ENCODE data around the gene TAGLN2. TPM values are rescaled to one million over a fixed set of nuclear protein-coding genes. Genes with fewer than 3 reads are reported as not detected.
A peak's percentile ranks its signal among the peaks of the same experiment; 100 is the strongest.

TAGLN2 gene
- total RNA-seq, 1 experiment from 2014 or later, result 66.9 TPM

GRCh38 chr1:159914252-159915018 lies 10.9 kb downstream of the TAGLN2 start (continued):
- TF ChIP-seq NR2C2 (CRISPR knock-in tag; IDR thresholded peaks at IDR 0.05) (no peak), ZNF416 (CRISPR knock-in tag; IDR thresholded peaks at IDR 0.05) (no peak)

DNA sequence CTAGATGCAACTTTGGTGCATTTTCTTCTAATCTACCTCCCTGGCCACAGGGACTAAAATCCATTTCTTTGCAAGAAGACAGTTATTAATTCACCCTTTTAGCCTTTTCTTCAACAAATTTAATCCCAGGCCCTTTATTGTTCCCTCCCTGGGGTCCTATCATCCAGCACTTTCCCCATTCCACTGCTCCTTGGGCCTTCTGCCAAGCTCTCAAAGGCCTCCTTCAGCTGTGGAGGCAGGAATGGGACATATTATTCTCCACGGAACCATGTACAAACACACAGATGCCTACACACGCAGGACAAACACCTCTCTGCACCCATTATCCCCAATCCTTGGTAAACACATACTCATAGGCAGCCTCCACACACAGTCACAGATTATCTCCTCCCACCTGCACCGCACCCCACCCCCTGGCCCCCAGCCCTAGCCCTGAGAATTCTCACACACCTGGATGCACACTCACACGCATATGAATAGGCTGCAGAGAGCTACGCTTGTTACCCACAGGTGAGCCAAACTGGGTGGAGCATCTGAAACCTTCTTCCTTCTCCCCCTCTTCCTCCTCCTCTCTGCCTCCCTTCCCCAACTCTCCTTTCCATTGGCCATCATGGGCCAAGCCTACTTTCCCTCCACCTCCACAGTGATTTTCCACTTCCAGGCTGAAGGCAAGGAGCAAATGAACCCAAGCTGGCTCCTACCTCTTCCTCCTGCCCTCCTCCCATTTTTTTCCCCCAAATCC lies 11.7 kb downstream of the TAGLN2 start:
- TF ChIP-seq, protein P1, sequence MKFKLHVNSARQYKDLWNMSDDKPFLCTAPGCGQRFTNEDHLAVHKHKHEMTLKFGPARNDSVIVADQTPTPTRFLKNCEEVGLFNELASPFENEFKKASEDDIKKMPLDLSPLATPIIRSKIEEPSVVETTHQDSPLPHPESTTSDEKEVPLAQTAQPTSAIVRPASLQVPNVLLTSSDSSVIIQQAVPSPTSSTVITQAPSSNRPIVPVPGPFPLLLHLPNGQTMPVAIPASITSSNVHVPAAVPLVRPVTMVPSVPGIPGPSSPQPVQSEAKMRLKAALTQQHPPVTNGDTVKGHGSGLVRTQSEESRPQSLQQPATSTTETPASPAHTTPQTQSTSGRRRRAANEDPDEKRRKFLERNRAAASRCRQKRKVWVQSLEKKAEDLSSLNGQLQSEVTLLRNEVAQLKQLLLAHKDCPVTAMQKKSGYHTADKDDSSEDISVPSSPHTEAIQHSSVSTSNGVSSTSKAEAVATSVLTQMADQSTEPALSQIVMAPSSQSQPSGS (CRISPR knock-in tag; IDR thresholded peaks at IDR 0.05; ENCODE audit: borderline replicate concordance, low read depth), result no peak
- TF ChIP-seq, protein P2, sequence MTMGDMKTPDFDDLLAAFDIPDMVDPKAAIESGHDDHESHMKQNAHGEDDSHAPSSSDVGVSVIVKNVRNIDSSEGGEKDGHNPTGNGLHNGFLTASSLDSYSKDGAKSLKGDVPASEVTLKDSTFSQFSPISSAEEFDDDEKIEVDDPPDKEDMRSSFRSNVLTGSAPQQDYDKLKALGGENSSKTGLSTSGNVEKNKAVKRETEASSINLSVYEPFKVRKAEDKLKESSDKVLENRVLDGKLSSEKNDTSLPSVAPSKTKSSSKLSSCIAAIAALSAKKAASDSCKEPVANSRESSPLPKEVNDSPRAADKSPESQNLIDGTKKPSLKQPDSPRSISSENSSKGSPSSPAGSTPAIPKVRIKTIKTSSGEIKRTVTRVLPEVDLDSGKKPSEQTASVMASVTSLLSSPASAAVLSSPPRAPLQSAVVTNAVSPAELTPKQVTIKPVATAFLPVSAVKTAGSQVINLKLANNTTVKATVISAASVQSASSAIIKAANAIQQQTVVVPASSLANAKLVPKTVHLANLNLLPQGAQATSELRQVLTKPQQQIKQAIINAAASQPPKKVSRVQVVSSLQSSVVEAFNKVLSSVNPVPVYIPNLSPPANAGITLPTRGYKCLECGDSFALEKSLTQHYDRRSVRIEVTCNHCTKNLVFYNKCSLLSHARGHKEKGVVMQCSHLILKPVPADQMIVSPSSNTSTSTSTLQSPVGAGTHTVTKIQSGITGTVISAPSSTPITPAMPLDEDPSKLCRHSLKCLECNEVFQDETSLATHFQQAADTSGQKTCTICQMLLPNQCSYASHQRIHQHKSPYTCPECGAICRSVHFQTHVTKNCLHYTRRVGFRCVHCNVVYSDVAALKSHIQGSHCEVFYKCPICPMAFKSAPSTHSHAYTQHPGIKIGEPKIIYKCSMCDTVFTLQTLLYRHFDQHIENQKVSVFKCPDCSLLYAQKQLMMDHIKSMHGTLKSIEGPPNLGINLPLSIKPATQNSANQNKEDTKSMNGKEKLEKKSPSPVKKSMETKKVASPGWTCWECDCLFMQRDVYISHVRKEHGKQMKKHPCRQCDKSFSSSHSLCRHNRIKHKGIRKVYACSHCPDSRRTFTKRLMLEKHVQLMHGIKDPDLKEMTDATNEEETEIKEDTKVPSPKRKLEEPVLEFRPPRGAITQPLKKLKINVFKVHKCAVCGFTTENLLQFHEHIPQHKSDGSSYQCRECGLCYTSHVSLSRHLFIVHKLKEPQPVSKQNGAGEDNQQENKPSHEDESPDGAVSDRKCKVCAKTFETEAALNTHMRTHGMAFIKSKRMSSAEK (CRISPR knock-in tag; IDR thresholded peaks at IDR 0.05; ENCODE audit: borderline replicate concordance), result no peak
- TF ChIP-seq ZBTB43 (CRISPR knock-in tag; IDR thresholded peaks at IDR 0.05), result peak; percentile 93
- TF ChIP-seq, protein P3, sequence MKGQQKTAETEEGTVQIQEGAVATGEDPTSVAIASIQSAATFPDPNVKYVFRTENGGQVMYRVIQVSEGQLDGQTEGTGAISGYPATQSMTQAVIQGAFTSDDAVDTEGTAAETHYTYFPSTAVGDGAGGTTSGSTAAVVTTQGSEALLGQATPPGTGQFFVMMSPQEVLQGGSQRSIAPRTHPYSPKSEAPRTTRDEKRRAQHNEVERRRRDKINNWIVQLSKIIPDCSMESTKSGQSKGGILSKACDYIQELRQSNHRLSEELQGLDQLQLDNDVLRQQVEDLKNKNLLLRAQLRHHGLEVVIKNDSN (CRISPR knock-in tag; IDR thresholded peaks at IDR 0.05), result no peak
- no peak for TF ChIP-seq ZNF423 (CRISPR knock-in tag; IDR thresholded peaks at IDR 0.05)
- TF ChIP-seq, protein P4, sequence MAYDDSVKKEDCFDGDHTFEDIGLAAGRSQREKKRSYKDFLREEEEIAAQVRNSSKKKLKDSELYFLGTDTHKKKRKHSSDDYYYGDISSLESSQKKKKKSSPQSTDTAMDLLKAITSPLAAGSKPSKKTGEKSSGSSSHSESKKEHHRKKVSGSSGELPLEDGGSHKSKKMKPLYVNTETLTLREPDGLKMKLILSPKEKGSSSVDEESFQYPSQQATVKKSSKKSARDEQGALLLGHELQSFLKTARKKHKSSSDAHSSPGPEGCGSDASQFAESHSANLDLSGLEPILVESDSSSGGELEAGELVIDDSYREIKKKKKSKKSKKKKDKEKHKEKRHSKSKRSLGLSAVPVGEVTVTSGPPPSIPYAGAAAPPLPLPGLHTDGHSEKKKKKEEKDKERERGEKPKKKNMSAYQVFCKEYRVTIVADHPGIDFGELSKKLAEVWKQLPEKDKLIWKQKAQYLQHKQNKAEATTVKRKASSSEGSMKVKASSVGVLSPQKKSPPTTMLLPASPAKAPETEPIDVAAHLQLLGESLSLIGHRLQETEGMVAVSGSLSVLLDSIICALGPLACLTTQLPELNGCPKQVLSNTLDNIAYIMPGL (CRISPR knock-in tag; IDR thresholded peaks at IDR 0.05), result no peak
- no peak for TF ChIP-seq MXD4 (CRISPR knock-in tag; IDR thresholded peaks at IDR 0.05; ENCODE audit: borderline replicate concordance)
- TF ChIP-seq, protein P5, sequence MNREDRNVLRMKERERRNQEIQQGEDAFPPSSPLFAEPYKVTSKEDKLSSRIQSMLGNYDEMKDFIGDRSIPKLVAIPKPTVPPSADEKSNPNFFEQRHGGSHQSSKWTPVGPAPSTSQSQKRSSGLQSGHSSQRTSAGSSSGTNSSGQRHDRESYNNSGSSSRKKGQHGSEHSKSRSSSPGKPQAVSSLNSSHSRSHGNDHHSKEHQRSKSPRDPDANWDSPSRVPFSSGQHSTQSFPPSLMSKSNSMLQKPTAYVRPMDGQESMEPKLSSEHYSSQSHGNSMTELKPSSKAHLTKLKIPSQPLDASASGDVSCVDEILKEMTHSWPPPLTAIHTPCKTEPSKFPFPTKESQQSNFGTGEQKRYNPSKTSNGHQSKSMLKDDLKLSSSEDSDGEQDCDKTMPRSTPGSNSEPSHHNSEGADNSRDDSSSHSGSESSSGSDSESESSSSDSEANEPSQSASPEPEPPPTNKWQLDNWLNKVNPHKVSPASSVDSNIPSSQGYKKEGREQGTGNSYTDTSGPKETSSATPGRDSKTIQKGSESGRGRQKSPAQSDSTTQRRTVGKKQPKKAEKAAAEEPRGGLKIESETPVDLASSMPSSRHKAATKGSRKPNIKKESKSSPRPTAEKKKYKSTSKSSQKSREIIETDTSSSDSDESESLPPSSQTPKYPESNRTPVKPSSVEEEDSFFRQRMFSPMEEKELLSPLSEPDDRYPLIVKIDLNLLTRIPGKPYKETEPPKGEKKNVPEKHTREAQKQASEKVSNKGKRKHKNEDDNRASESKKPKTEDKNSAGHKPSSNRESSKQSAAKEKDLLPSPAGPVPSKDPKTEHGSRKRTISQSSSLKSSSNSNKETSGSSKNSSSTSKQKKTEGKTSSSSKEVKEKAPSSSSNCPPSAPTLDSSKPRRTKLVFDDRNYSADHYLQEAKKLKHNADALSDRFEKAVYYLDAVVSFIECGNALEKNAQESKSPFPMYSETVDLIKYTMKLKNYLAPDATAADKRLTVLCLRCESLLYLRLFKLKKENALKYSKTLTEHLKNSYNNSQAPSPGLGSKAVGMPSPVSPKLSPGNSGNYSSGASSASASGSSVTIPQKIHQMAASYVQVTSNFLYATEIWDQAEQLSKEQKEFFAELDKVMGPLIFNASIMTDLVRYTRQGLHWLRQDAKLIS (CRISPR knock-in tag; IDR thresholded peaks at IDR 0.05; ENCODE audit: borderline replicate concordance), result no peak
- H3K9me3 Mint-ChIP-seq, result no peaks in the 10 kb centered on the region
- H3K27ac Mint-ChIP-seq, result peak overlapping the region; percentile 85
- ATAC-seq (peak; percentile 46), DNase-seq (ENCODE audit: low spot score) (no peak)
- peak overlapping the region; percentile 5; the same call in 1 of the 2 replicates for H3K4me3 Mint-ChIP-seq
- POLR2A ChIA-PET, result interaction anchor here (1.0 to 1.4 kb wide), 2 partner anchors 12 to 16 kb away, joined by 3 to 4 read pairs; partner anchors contain the start of gene TAGLN2
- H3K36me3 Mint-ChIP-seq, result no peaks in the 10 kb centered on the region
- peaks cover 69% of the 10 kb centered on the region for H3K4me1 Mint-ChIP-seq
- CTCF ChIA-PET, result interaction anchor here (0.9 to 1.4 kb wide), 4 partner anchors 21 to 115 kb away, joined by 3 to 9 read pairs (median 5); no protein-coding TSS in a partner anchor
- no peaks in the 10 kb centered on the region for H3K27me3 Mint-ChIP-seq (ENCODE audit: low read depth)
